GM21786 (cell line): ENCODE measurements around the gene RAB32.
A peak's percentile ranks its signal among the peaks of the same experiment; 100 is the strongest.
"Not testable (repeated sequence)": the region's sequence is repeated elsewhere in the genome, so short reads cannot be mapped to it uniquely, and the experiment has no call there.

ENCODE experiments used
- ATAC-seq: cut with Tn5 transposase; IDR thresholded peaks from one replicate; pipeline ENCODE4 v1.9.1; 2021; ENCODE audit not compliant: unreplicated experiment

RAB32 gene

GRCh38 chr6:146543211-146543939 lies at the start of gene RAB32:
Gene RAB32 (plus strand): TSS chr6:146543833. CDS start chr6:146543872, 39 bp downstream.
- peak; percentile 66 for ATAC-seq

- no peak for ATAC-seq
These were observed 45.3 kb upstream of the RAB32 start for GRCh38 chr6:146498309-146498708.

DNA sequence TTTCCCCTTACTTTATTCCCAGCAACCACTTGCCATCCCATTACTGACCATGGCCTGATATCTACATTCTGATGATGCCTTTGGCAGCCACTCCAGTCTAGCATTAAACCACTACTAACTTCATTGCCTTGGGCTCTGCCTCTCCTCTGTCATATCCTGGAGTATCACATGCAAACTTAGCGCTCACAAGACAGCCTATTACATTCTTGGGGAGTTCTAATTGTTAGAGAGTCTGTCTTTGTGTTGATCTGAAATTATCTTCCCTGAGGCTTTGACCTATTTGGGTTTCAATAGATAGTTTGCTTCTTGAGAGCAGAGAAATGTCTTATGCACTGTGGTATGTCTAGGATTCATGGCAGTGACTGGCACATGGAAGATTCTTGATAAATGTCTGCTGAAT lies 40.5 kb upstream of the RAB32 start:
- ATAC-seq, result no peak

- ATAC-seq, result no peak
These were observed 28.4 kb upstream of the RAB32 start for GRCh38 chr6:146515212-146515611.

GRCh38 chr6:146526192-146526591 lies 17.4 kb upstream of the RAB32 start:
- no peak for ATAC-seq

DNA sequence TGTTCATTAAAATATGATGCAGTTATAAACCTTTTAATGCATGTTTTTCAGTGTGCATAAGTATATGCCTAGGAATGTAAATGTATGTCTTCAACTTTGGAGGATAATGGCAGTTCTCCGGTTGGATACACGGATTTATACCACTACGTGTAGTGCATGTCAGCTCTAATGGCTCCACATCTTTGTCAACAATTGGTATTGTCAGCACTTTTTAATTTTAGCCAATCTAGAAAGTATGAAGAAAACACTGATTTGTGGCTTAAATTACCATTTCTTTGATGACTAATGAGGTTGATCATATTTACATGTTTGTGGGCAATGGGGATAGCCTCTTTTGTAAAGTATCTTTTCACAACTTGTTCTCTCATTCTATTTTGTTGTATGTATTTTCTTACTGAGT lies 10.9 kb upstream of the RAB32 start:
- no peak for ATAC-seq

GRCh38 chr6:146542881-146543210 lies 787 bp upstream of the RAB32 start:
- ATAC-seq, result no peak

DNA sequence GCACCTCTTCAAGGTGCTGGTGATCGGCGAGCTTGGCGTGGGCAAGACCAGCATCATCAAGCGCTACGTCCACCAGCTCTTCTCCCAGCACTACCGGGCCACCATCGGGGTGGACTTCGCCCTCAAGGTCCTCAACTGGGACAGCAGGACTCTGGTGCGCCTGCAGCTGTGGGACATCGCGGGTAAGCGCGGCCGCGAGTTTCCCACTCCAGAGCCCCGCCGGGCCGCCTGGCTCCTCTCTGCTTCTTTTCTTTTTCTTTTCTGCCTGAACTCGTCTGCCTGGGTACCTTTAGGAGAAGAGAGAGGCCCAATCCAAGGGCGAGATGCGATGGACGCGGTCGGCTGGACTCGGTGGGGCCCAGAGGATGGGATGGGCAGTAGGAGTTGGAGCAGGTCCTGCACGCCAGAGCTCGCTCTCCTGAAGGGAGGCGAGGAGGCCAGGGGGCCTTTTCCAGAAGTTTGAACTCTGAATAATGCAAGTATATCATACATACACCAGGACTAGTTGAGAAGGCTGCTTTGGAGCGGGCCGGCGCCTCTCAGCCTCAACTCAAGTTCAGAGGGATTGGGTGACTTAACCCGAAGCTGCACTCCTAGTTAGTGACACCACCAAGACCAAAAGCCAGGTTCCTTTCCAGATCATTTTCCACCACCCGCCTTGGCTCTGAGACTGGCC lies 445 bp downstream of the RAB32 start:
- peak; percentile 12 for ATAC-seq

DNA sequence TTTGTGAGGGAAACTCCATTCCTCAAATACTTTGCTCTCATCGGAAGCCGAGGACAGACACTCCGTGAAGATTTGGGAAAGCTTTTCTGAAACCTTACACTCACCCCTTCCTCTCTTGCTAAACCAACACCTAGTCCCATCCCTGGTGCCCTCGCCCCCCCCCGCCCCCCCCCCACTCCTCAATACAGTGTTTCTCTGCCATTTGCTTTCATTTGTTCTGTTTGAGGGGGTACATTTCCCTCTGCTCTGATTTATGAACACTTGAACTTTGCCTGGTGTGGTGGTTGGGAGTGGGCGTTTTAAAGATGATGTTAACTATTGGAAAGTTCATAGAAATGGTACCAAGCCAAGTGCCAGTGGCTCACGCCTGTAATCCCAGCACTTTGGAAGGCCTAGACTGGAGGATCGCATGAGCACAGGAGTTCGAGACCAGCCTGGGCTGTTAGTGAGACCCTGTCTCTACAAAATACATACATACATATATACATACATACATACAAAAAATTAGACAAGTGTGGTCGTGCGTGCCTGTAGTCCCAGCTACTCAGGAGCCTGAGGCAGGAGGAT lies 1.1 kb downstream of the RAB32 start:
- no peak for ATAC-seq

GRCh38 chr6:146545581-146545980 lies 1.9 kb downstream of the RAB32 start:
- no peak for ATAC-seq

DNA sequence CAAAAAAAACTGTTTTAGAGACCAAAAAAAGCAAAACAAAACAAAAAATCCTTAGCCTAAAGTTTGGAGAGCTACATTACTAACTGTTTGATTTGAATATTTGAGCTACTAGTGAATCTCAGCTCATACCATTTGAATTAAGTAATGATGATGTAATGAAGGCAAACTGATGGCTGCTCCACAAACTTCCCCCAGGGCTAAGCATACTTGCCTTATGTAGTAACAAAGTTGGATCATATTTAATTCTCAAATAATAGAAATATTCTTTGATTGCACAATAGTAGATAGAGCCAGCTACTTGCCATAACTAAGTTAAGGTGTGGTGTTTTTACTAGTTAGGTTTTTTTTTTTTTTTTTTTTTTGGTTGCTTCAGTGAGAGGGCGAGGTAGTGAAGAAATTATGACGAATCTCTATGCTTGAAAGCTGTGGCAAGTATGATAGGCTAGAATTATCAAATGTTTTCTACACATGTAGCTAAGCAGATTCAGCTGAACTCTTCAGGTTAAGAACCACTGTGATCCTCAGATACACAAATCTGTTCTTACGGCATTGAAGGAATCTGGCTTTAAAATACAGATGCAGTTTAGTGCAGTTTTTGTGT lies 2.9 kb downstream of the RAB32 start:
- ATAC-seq, result no peak

GRCh38 chr6:146547889-146548288 lies 4.3 kb downstream of the RAB32 start:
- ATAC-seq, result no peak

DNA sequence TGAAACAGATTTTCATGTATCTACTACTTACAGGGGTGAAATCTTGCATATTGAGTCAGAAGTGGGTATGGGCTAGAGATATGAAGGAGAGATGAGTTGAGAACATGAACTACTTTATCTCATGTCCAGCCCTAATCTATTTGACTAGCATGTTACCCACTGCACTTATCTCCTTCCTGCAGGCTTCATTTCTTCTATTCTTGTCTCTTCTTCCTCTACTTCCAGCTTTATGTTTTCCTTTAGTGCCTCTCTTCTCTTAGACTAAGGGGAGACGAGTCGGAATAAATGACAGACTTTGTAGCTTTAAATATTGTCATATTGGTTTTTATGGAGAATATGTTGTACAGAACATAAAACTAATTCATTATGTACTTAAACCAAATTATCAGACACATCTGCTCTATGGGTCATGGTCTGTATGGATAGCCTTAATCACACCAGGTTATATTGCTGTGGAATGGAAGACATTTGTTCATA lies 5.3 kb downstream of the RAB32 start:
- no peak for ATAC-seq

DNA sequence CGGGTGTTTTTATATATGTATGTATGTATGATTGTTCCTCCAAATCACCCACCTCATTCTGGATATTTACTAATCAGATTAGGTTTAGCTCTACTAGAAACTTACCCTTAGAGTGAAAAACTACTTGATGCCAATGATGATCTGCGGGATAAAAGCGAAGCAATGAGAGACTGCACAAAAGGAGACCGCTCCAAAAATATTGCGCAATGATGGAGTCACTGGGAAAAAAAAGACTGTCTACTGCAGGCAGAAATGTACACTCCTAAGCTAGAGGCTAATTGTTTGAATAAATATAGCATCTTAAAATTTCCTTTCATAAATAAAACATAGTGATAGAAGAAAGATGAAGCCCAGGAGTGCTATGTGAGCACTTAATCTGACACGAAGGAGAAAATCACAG lies 7.3 kb downstream of the RAB32 start:
- ATAC-seq, result no peak

DNA sequence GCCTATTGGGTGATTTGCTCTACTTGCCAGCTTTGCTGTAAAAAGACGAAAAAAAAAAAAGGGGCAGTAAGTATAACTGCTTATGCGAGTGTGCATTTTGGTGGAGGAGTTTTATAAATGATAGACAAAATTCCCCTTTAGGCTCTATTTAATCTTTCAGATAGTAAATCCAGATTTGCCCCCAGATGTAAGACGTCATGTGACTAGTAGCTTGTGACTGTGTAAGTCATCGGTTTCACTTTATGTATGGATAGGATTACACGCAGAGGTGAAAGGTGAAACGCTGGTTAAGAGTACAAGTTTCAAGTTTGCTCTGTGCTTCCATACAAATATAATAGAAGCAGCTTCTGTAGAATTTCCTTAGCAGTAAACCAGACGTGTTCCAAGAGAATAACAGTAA lies 7.9 kb downstream of the RAB32 start:
- no peak for ATAC-seq

DNA sequence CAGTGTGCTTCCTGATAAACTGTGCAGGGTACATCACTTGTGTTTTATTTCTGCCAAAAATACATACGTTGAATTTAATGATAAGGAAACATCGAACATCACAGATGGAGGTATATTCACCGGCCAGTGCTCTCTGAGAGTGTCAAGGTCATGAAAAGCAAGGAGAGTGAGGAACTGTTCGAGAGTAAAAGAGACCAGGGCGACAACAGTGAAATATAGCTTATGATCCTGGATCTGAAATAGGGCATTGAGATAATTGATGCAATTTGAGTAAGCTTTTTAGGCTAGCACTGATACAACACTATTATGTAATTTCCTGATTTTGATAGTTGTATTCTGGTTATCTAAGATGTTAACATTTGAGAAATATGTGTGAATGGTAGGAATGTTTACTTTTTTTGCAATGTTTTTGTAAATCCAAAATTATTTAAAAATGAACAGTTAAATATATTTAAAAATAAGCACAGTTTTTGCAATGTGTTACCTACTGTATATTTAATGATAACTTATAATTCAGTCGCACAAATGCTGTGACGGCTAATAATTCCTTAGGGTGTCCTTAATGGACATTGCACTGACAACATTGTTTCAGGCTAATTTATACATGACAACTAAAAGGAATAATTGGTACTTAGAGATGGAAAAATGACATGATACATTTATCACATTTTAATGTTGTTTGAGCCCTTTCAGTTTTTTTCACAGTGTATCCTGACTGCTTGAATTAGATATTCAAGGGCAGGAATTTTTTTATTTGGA lies 9.9 kb downstream of the RAB32 start:
- ATAC-seq, result no peak

GRCh38 chr6:146560607-146561006 lies 17.0 kb downstream of the RAB32 start:
- ATAC-seq, result no peak

DNA sequence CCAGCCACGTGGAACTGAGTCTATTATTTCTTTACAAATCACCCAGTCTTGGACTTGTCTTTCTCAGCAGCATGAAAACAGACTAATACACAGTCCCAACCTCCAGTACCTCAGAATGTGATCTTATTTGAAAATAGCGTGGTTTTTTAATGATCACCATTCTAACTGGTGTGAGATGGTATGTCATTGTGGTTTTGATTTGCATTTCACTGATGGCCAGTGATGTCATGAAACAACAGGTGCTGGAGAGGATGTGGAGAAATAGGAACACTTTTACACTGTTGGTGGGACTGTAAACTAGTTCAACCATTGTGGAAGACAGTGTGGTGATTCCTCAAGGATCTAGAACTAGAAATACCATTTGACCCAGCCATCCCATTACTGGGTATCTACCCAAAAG lies 23.0 kb downstream of the RAB32 start:
- not testable (repeated sequence) for ATAC-seq

DNA sequence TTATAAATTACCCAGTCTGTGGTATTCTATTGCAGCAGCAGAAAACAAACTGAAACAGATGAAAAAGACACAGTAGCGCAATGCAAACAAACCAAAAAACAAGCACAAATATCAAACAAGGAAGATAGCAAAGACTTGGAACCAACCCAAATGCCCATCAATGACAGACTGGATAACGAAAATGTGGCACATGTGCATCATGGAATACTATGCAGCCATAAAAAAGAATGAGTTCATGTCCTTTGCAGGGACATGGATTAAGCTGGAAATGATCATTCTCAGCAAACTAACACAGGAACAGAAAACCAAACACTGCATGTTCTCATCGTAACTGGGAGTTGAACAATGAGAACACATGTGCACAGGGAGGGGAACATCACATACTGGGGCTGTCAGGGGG lies 25.0 kb downstream of the RAB32 start:
- ATAC-seq, result not testable (repeated sequence)

DNA sequence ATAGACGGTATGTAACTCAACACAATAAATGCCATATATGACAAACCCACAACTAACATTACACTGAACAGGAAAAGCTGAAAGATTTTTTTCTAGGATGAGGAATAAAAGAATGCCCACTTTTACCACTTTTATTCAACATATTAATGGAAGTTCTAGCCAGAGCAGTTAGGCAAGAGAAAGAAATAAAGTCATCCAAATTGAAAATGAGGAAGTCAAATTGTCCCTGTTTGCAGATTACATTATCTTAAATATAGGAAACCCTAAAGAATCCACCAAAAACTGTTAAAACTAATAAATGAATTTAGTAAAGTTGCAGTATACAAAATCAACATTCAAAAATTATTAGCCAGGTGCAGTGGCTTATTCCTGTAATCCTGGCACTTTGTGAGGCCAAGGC lies 30.6 kb downstream of the RAB32 start:
- no peak for ATAC-seq

DNA sequence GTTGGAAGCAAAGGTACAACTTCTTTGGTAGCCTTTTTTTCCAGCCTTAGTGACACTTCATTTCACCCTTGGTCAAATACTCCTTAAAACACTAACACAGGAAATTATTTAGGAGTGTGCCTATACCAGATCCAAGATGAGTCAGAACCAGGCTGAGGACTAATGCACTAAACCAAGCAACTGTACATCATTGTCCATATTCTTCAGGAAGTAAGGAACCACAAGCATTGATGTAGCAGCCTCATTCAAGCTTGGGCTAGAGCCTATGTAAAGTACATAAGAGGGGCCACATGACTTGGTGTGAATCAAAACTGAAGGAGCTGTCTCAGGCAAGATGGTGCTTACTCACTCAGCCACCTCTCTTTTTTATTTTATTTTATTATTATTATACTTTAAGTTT lies 34.4 kb downstream of the RAB32 start:
- no peak for ATAC-seq
